SK-N-SH (cell line): ENCODE data around the gene GNAZ.

Source experiments
- CTCF ChIP-seq: fragments of 200-600 bp; sonication (generic); IDR thresholded peaks from 2 replicates; pipeline ENCODE4 v1.6.1; 2017; ENCODE audit warnings: antibody characterized with exemption, mild to moderate bottlenecking, moderate library complexity
- EP300 ChIP-seq, 2 experiments: IDR thresholded peaks; 2 replicates each; pipeline versions ENCODE4 v1.4.0 to v1.6.1; 2012; ENCODE audit warnings: borderline replicate concordance in 1 of 2, low read depth in 1 of 2, low read length in 1 of 2
- EZH2phosphoT487 ChIP-seq: fragments of 200-600 bp; sonication (generic); IDR thresholded peaks from 2 replicates; pipeline ENCODE4 v1.6.1; 2017; ENCODE audit warnings: low read depth, mixed run types, mild to moderate bottlenecking, antibody characterized with exemption, moderate library complexity, borderline replicate concordance
- FOXM1 ChIP-seq: IDR thresholded peaks from 2 replicates; pipeline ENCODE4 v1.4.0; 2012; ENCODE audit warnings: low read depth, mild to moderate bottlenecking
- MXI1 ChIP-seq: IDR thresholded peaks from 2 replicates; pipeline ENCODE4 v1.6.1; 2012; ENCODE audit warnings: mild to moderate bottlenecking, low read depth, low read length, improper control_type of control experiment
- NFIC ChIP-seq: IDR thresholded peaks from 2 replicates; pipeline ENCODE4 v1.4.0; 2012; ENCODE audit warnings: borderline replicate concordance
- POLR2AphosphoS5 ChIP-seq: IDR thresholded peaks from 2 replicates; pipeline ENCODE4 v1.6.1; 2012; ENCODE audit warnings: low read depth, low read length
- RAD21 ChIP-seq: IDR thresholded peaks from 2 replicates; pipeline ENCODE4 v1.6.1; 2012; ENCODE audit warnings: mild to moderate bottlenecking, low read length
- RXRA ChIP-seq: IDR thresholded peaks from 2 replicates; pipeline ENCODE4 v1.4.0; 2012; ENCODE audit warnings: low read depth, mild to moderate bottlenecking, borderline replicate concordance
- SMC3 ChIP-seq: IDR thresholded peaks from 2 replicates; pipeline ENCODE4 v1.6.1; 2012; ENCODE audit warnings: low read depth, low read length, improper control_type of control experiment
- TAF1 ChIP-seq: IDR thresholded peaks from 2 replicates; pipeline ENCODE4 v1.6.1; 2012; ENCODE audit warnings: low read depth, mild to moderate bottlenecking, low read length, moderate library complexity, borderline replicate concordance
- ZBTB33 ChIP-seq: IDR thresholded peaks from 2 replicates; pipeline ENCODE4 v1.4.0; 2012; ENCODE audit warnings: low read depth, borderline replicate concordance

- TF ChIP-seq EZH2phosphoT487 (no peak), CTCF (no peak), ZBTB33 (no peak), FOXM1 (no peak), POLR2AphosphoS5 (no peak), MXI1 (no peak), NFIC (no peak), EP300 (IDR thresholded peaks at IDR 0.05; ENCODE audit: borderline replicate concordance in 1 of 2, low read depth in 1 of 2, low read length in 1 of 2) (no peak), RAD21 (no peak), TAF1 (no peak), SMC3 (no peak), RXRA (no peak)
Measured at GRCh38 chr22:23059284-23059948, 10.9 kb upstream of the GNAZ start.
